C4-2B (cell line): ENCODE results near the gene NUDT1.

Experiments used
- ZFX ChIP-seq: fragments of 450-650 bp; IDR thresholded peaks from 2 replicates; pipeline ENCODE4 v1.6.1; 2017
- TF ChIP-seq, protein P1 (sequence below): fragments of 450-650 bp; conservative IDR thresholded peaks from 2 replicates; pipeline ENCODE4 v1.5.1; 2017; ENCODE audit warnings: mild to moderate bottlenecking

DNA sequence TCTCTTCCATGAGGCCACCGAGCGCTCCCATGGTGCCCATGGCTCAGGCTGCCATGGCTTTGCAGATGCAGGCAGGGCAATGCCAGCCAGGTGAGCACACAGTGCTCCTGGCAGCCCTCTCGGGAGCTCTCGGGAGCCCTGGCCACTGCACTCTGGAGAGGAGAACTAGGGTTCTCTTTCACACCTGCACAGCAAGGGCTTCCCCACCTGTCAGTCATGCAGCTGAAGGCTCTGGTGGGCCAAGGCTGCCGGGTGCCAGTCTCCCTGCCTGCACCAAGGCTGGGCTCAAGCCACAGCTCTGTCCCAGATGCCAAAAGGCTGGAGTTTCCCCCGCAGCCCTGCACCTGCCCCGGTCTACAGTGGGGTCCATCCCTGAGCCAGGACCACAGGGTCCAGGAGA lies 32.6 kb downstream of the NUDT1 start:
- TF ChIP-seq ZFX = no peak
- TF ChIP-seq, protein P1, sequence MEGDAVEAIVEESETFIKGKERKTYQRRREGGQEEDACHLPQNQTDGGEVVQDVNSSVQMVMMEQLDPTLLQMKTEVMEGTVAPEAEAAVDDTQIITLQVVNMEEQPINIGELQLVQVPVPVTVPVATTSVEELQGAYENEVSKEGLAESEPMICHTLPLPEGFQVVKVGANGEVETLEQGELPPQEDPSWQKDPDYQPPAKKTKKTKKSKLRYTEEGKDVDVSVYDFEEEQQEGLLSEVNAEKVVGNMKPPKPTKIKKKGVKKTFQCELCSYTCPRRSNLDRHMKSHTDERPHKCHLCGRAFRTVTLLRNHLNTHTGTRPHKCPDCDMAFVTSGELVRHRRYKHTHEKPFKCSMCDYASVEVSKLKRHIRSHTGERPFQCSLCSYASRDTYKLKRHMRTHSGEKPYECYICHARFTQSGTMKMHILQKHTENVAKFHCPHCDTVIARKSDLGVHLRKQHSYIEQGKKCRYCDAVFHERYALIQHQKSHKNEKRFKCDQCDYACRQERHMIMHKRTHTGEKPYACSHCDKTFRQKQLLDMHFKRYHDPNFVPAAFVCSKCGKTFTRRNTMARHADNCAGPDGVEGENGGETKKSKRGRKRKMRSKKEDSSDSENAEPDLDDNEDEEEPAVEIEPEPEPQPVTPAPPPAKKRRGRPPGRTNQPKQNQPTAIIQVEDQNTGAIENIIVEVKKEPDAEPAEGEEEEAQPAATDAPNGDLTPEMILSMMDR = no peak
